ENCODE data around the gene SEC63. TPM values are rescaled to one million over a fixed set of nuclear protein-coding genes. Genes with fewer than 3 reads are reported as not detected.
"Not testable (repeated sequence)": the region's sequence is repeated elsewhere in the genome, so short reads cannot be mapped to it uniquely, and the experiment has no call there.

Gene SEC63
- total and polyA plus RNA-seq, 2 of the 4 experiments (the other 2 are of a cell fraction), result 8.6 to 22.4 TPM

- H3K14ac ChIP-seq (replicated peaks; ENCODE audit: low read depth, low read length), result no peak overlapping the region
- ChIA-PET POLR2A (ENCODE audit: unreplicated experiment) (no interaction called here), CTCF (interaction anchor here (0.6 kb wide), 1 partner anchor 13 kb away, joined by 3 read pairs; no protein-coding TSS in a partner anchor)
- H3K18ac ChIP-seq (ENCODE audit: low read depth, low read length), result no peak overlapping the region
- H3K4ac ChIP-seq (ENCODE audit: low read depth, low read length), result no peak overlapping the region
- H3K9me1 ChIP-seq (ENCODE audit: insufficient read depth, low read length), result peaks cover 3% of the 10 kb centered on the region
- H4K8ac ChIP-seq (ENCODE audit: low read depth in 2 of 2, low read length in 2 of 2), result no peak overlapping the region
- no peak overlapping the region for H3K56ac ChIP-seq (ENCODE audit: extremely low read depth, insufficient read depth, low read length)
- no peak overlapping the region for H2BK20ac ChIP-seq (ENCODE audit: low read depth, low read length)
- H3K27ac ChIP-seq (ENCODE audit: insufficient read depth, low read length), result no peak overlapping the region
- H4K5ac ChIP-seq (ENCODE audit: low read depth, low read length), result no peak overlapping the region
- H2AK5ac ChIP-seq (ENCODE audit: low read depth, low read length), result no peak overlapping the region
- DNase-seq, result no peak
- no peak overlapping the region for H3K4me2 ChIP-seq (ENCODE audit: low read depth, low read length)
- intact Hi-C loops (cut with micrococcal nuclease) (no loop called here), dilution Hi-C loops (cut with HindIII; ENCODE audit: low sequenced_read_pairs, unreplicated experiment) (no loop called here), in situ Hi-C loops (cut with MboI; ENCODE audit: low sequenced_read_pairs) (no loop called here)
- 0 out of 2 replicates have a peak, but pooled peaks cover 2% of the 10 kb centered on the region for H3K4me1 ChIP-seq (ENCODE audit: control insufficient read depth, insufficient read depth, low read length)
- peaks cover 28 to 49% of the 10 kb centered on the region in 2 experiments for H3K79me1 ChIP-seq (ENCODE audit: low read depth in 1 of 2, low read length in 2 of 2)
- 100% methylated on average over 1 of the region's 3 CpGs; no CpG with 5 or more reads in 1 of the 2 experiments for WGBS, 2 experiments (ENCODE audit: extremely low coverage in 2 of 2, insufficient read length in 1 of 2)
- no peak overlapping the region for H3K23ac ChIP-seq (ENCODE audit: low read depth, low read length)
- H3K9ac ChIP-seq (ENCODE audit: low read depth, low read length), result no peak overlapping the region
- H2BK5ac ChIP-seq (ENCODE audit: low read depth, low read length, poor library complexity, severe bottlenecking), result no peak overlapping the region
- no peak overlapping the region for H2BK120ac ChIP-seq (ENCODE audit: low read depth, low read length)
- no peaks in the 10 kb centered on the region for H3K27me3 ChIP-seq (ENCODE audit: control insufficient read depth, insufficient read depth, low read length)
- H4K91ac ChIP-seq (ENCODE audit: insufficient read depth, low read depth, low read length), result no peak overlapping the region
- no peak overlapping the region for H2AK9ac ChIP-seq (replicated peaks; ENCODE audit: low read depth, low read length, poor library complexity)
- peaks cover 67% of the 10 kb centered on the region for H4K20me1 ChIP-seq (ENCODE audit: insufficient read depth, low read length)
- no peak overlapping the region for H2AFZ ChIP-seq (replicated peaks; ENCODE audit: low read length, poor library complexity)
- H3K36me3 ChIP-seq (ENCODE audit: control insufficient read depth, insufficient read depth, low read length), result no peaks in the 10 kb centered on the region; the same call in 1 of the 2 replicates
- no TSS peak for BruUV-seq (replicated peaks)
- no peak for TF ChIP-seq MXI1 (IDR thresholded peaks at IDR 0.05; ENCODE audit: borderline replicate concordance, low read depth, low read length)
- TF ChIP-seq RFX5 (IDR thresholded peaks at IDR 0.05; ENCODE audit: low read depth, low read length), result no peak
- no peak for TF ChIP-seq CHD1 (IDR thresholded peaks at IDR 0.05; ENCODE audit: low read depth, low read length)
- no peak for TF ChIP-seq CEBPB (IDR thresholded peaks at IDR 0.05; ENCODE audit: low read depth, low read length)
- no peak for TF ChIP-seq NFE2L2 (IDR thresholded peaks at IDR 0.05; ENCODE audit: low read depth, low read length)
- TF ChIP-seq RAD21 (IDR thresholded peaks at IDR 0.05; ENCODE audit: low read length), result no peak
- TF ChIP-seq RCOR1 (IDR thresholded peaks at IDR 0.05; ENCODE audit: insufficient replicate concordance, low read length), result no peak
- no peak for TF ChIP-seq MAFK (IDR thresholded peaks at IDR 0.05; ENCODE audit: low read depth, low read length)
- no peak for TF ChIP-seq SMC3 (IDR thresholded peaks at IDR 0.05; ENCODE audit: low read depth, low read length)
- TF ChIP-seq FOS (IDR thresholded peaks at IDR 0.05; ENCODE audit: low read depth, low read length), result no peak
- TF ChIP-seq POLR2A (IDR thresholded peaks at IDR 0.05; ENCODE audit: low read depth, low read length), result no peak
- H3K9me3 ChIP-seq (ENCODE audit: control insufficient read depth, insufficient read depth, low read length), result no peaks in the 10 kb centered on the region
- no peak overlapping the region for H2BK15ac ChIP-seq (ENCODE audit: low read depth, low read length)
- no peak overlapping the region for H3K4me3 ChIP-seq (ENCODE audit: insufficient read depth, low read depth, low read length)
- no peak for ATAC-seq (ENCODE audit: low read depth)
Observed at GRCh38 chr6:107936162-107936909, 21.7 kb downstream of the SEC63 start.

GRCh38 chr6:107934229-107934628, 23.8 kb downstream of the SEC63 start:
- dilution Hi-C loops (cut with HindIII; ENCODE audit: low sequenced_read_pairs, unreplicated experiment); H3K56ac ChIP-seq (ENCODE audit: extremely low read depth, insufficient read depth, low read length); H3K27me3 ChIP-seq (ENCODE audit: control insufficient read depth, insufficient read depth, low read length); H3K4me1 ChIP-seq (ENCODE audit: control insufficient read depth, insufficient read depth, low read length); H3K4me3 ChIP-seq (ENCODE audit: insufficient read depth, low read depth, low read length); BruUV-seq (replicated peaks); H3K9me1 ChIP-seq (ENCODE audit: insufficient read depth, low read length); H2BK5ac ChIP-seq (ENCODE audit: low read depth, low read length, poor library complexity, severe bottlenecking); H3K36me3 ChIP-seq (ENCODE audit: control insufficient read depth, insufficient read depth, low read length); in situ Hi-C loops (cut with MboI; ENCODE audit: low sequenced_read_pairs); H3K18ac ChIP-seq (ENCODE audit: low read depth, low read length); H3K9me3 ChIP-seq (ENCODE audit: control insufficient read depth, insufficient read depth, low read length); H4K91ac ChIP-seq (ENCODE audit: insufficient read depth, low read depth, low read length); ATAC-seq (ENCODE audit: low read depth); DNase-seq; H2AFZ ChIP-seq (replicated peaks; ENCODE audit: low read length, poor library complexity); H4K8ac ChIP-seq (ENCODE audit: low read depth in 2 of 2, low read length in 2 of 2); H2BK120ac ChIP-seq (ENCODE audit: low read depth, low read length); H3K9ac ChIP-seq (ENCODE audit: low read depth, low read length); H3K4ac ChIP-seq (ENCODE audit: low read depth, low read length); H3K4me2 ChIP-seq (ENCODE audit: low read depth, low read length); H2BK15ac ChIP-seq (ENCODE audit: low read depth, low read length); H2BK20ac ChIP-seq (ENCODE audit: low read depth, low read length); POLR2A ChIA-PET (ENCODE audit: unreplicated experiment); H3K23ac ChIP-seq (ENCODE audit: low read depth, low read length); H3K27ac ChIP-seq (ENCODE audit: insufficient read depth, low read length); H4K5ac ChIP-seq (ENCODE audit: low read depth, low read length); H2AK5ac ChIP-seq (ENCODE audit: low read depth, low read length); intact Hi-C loops (cut with micrococcal nuclease); H2AK9ac ChIP-seq (replicated peaks; ENCODE audit: low read depth, low read length, poor library complexity); CTCF ChIA-PET; H3K14ac ChIP-seq (replicated peaks; ENCODE audit: low read depth, low read length): not testable (repeated sequence)
- H3K79me1 ChIP-seq (ENCODE audit: low read depth in 1 of 2, low read length in 2 of 2), result peaks cover 28 to 34% of the 10 kb centered on the region in 2 experiments
- WGBS, 2 experiments (ENCODE audit: extremely low coverage in 2 of 2, insufficient read length in 1 of 2), result no CpG with 5 or more reads among the region's 35 CpGs
- peaks cover 58% of the 10 kb centered on the region for H4K20me1 ChIP-seq (ENCODE audit: insufficient read depth, low read length)
